ENCODE data around the gene YWHAB.
"Not testable (repeated sequence)": the region's sequence is repeated elsewhere in the genome, so short reads cannot be mapped to it uniquely, and the experiment has no call there.

The YWHAB gene

DNA sequence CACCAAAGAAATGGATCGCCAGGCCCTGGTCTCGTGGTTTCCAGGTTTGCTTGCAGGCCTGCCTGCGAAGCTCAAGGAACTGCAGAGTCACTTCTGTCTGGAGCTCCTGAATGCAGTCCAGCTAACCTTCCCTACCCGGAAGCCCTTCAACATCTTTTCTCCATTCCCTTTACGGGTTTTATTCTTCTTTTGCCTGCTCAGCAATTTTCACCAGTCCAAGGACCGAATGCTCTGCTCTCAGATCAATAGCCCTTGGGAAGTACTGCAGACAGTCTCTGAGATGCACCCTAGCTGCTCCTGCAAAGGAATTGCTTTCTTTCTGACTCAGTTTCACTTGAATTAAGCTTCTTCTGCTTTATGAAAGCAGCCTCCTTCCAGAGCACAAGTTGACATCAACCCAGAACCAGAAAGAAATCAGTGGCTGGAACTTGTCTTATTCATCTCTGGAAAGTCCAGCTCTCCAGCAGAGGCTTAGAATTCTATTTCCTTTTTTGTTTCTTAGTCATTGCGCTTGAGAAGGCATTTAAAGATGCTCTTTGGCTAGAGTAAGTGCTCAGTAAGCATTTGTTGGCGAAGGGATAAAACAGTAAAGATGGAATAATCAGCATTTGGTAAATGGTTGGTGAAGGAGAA, 18.7 kb upstream of the YWHAB start:
- H3K4me3 ChIP-seq (ENCODE audit: low read depth, low read length): no peak overlapping the region
- TF ChIP-seq, protein P1, sequence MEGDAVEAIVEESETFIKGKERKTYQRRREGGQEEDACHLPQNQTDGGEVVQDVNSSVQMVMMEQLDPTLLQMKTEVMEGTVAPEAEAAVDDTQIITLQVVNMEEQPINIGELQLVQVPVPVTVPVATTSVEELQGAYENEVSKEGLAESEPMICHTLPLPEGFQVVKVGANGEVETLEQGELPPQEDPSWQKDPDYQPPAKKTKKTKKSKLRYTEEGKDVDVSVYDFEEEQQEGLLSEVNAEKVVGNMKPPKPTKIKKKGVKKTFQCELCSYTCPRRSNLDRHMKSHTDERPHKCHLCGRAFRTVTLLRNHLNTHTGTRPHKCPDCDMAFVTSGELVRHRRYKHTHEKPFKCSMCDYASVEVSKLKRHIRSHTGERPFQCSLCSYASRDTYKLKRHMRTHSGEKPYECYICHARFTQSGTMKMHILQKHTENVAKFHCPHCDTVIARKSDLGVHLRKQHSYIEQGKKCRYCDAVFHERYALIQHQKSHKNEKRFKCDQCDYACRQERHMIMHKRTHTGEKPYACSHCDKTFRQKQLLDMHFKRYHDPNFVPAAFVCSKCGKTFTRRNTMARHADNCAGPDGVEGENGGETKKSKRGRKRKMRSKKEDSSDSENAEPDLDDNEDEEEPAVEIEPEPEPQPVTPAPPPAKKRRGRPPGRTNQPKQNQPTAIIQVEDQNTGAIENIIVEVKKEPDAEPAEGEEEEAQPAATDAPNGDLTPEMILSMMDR (IDR thresholded peaks at IDR 0.05; ENCODE audit: low read depth, low read length, missing control alignments): no peak
- no peak for DNase-seq (ENCODE audit: low read depth)

DNA sequence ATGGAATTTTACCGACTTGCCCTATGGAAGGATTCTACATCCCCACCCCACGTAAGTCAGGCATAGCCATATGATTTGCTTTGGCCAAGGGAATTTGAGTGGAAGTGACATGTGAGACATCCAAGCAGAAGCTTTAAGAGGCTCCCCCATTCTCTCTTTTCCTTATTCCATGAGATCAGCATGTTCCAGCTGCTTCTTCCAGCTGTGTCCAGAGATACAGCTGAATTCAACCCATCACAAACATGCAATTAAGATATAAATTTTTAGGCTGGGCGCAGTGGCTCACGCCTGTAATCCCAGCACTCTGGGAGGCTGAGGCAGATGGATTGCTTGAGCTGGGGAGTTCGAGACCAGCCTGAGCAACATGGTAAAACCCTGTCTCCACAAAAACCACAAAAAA, 16.0 kb upstream of the YWHAB start:
- TF ChIP-seq, protein P1 (IDR thresholded peaks at IDR 0.05; ENCODE audit: low read depth, low read length, missing control alignments): no peak
- DNase-seq (ENCODE audit: low read depth): no peak
- no peak overlapping the region for H3K4me3 ChIP-seq (ENCODE audit: low read depth, low read length)

DNA sequence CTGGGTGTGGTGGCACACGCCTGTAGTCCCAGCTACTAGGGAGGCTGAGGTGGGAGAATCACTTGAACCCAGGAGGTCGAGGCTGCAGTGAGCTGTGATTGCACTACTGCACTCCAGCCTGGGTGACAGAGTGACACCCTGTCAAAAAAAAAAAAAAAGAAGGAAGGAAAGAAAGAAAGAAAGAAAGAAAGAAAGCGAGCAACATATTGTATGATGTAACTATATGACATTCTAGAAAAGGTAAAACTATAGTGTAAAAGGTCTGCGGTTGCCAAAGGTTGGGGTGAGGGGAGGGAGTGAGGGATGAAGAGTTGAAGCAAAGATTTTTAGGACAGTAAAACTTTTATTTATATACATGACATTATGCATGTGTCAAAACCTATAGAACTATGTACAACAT, 3.1 kb upstream of the YWHAB start:
- not testable (repeated sequence) for DNase-seq (ENCODE audit: low read depth); H3K4me3 ChIP-seq (ENCODE audit: low read depth, low read length)

DNA sequence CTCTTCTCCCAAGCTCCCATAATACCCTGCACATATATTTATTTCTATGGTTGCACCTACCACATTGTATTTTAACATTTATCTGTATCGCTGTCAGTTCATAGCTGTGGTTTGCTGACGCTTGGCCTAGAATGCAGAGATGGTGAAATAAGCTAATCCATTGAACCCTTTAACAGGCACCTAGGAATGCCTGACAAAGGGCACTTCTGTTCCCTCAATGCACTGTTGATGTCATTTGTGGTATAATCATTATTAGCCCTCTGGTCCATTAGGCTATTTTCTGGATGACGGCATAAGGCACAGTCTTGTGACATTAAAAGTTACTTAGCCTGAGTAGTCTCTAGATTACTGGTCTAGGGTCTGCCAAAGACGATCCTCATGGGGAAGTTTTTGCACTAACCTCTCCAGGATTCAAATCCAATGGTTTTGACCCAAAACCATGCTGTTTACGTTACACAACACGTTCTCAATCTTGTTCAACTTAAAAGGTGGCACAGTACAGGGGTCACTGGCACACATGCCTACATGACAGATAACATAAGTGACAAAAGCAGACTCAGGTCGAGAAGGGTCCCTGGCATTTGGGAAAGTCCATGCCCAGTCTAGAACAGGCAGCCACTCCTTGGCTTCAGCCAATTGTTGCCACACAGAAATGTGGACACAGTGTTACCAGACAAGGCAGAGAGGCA, 2.1 kb upstream of the YWHAB start:
- DNase-seq (ENCODE audit: low read depth): no peak

DNA sequence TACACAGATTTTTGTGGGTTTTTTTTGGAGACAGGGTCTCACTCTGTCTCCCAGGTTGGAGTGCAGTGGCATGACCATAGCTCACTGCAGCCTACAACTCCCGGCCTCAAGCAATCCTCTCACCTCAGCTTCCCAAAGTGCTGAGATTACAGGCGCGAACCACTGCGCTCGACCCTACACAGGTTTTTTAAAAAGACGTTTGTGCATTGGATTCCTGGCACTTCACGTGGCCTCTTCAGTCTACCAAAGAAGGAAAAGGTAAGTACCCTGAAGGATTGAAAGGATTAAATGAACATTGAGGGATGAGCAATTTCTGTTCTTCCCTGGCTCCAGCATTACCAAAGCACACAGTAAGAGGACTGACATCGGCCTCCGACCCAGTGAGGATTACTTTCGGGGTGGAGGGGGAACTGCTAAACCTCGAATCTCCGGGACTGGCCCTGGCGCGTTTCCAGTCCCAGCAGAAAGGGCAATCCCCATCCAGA, 556 bp upstream of the YWHAB start:
- peak overlapping the region; percentile 98 for H3K4me3 ChIP-seq (ENCODE audit: low read depth, low read length)
- DNase-seq (ENCODE audit: low read depth): no peak
- TF ChIP-seq, protein P1 (IDR thresholded peaks at IDR 0.05; ENCODE audit: low read depth, low read length, missing control alignments): no peak

More for the DNA sequence above, 2.1 kb upstream of the YWHAB start:
- TF ChIP-seq, protein P1 (IDR thresholded peaks at IDR 0.05; ENCODE audit: low read depth, low read length, missing control alignments): no peak
- H3K4me3 ChIP-seq (ENCODE audit: low read depth, low read length): no peak overlapping the region

DNA sequence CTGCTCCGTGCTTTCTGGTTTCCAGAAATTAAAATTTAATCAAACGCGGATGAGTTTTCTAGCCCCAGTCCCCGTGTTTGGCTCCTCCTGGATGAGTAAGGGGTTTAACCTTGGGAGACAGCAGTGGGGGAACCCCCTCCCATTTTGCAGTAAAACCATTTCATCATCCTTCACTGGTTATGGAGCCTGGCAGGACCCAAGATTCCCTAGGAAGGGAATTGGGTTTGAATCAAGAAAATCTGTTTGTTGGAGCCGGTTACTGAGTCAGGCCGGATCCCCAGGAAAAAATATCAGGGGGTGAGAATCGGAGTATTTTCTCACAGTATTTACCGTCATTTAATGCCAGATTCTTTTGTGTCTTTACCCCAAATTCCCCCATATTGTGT, 754 bp downstream of the YWHAB start:
- TF ChIP-seq, protein P1 (IDR thresholded peaks at IDR 0.05; ENCODE audit: low read depth, low read length, missing control alignments): no peak
- no peak for DNase-seq (ENCODE audit: low read depth)

DNA sequence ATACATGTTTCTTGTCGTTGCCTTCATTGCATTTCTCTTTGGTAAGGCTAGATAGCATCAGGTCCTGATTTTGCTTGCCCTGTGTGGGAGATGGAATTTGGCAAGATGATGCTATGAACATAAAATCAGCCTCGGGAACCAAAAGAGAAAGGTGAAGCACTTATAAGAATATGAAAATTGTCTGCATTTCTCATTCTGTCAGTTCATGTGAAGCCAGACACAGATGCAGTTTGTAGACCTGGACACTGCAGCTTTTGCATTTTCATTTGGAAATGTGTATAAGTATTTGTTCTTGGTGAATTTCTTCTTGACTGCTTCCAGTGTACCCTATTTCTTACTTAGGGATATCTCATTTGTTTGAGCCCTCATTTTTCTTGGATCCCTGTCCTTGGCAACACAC, 1.3 kb downstream of the YWHAB start:
- TF ChIP-seq, protein P1 (IDR thresholded peaks at IDR 0.05; ENCODE audit: low read depth, low read length, missing control alignments): no peak
- peak overlapping the region; percentile 98 for H3K4me3 ChIP-seq (ENCODE audit: low read depth, low read length)
- no peak for DNase-seq (ENCODE audit: low read depth)

More for the DNA sequence above, 754 bp downstream of the YWHAB start:
- peak overlapping the region; percentile 98 for H3K4me3 ChIP-seq (ENCODE audit: low read depth, low read length)
